ENCODE data around the gene RHBDL1. TPM values are rescaled to one million over a fixed set of nuclear protein-coding genes. Genes with fewer than 3 reads are reported as not detected.
A peak's percentile ranks its signal among the peaks of the same experiment; 100 is the strongest.

RHBDL1 gene
- total RNA-seq, 1 donor from 2014 or later = 3.0 TPM

- TF ChIP-seq CTCF (IDR thresholded peaks at IDR 0.05) = peak; percentile 44
- Mint-ChIP-seq H3K4me3 (ENCODE audit: unreplicated experiment) (peak within 1 kb of the TSS; percentile 77), H3K9me3 (ENCODE audit: low read depth) (no peaks in the 10 kb centered on the region), H3K36me3 (ENCODE audit: low read depth) (no peaks in the 10 kb centered on the region), H3K4me1 (ENCODE audit: low read depth) (peaks cover 17% of the 10 kb centered on the region), H3K27ac (ENCODE audit: unreplicated experiment) (peak within 1 kb of the TSS; percentile 80), H3K27me3 (ENCODE audit: low read depth) (no peaks in the 10 kb centered on the region)
- no peak for DNase-seq (ENCODE audit: low spot score)
Measured at GRCh38 chr16:720990-721764, 45.7 kb downstream of the RHBDL1 start, which contains the start of gene ANTKMT. Gene ANTKMT (plus strand): TSS chr16:721146. CDS start chr16:721275, 129 bp downstream.

GRCh38 chr16:721765-722540, 46.5 kb downstream of the RHBDL1 start:
- Mint-ChIP-seq H3K36me3 (ENCODE audit: low read depth) (no peaks in the 10 kb centered on the region), H3K9me3 (ENCODE audit: low read depth) (no peaks in the 10 kb centered on the region), H3K4me3 (ENCODE audit: unreplicated experiment) (peak overlapping the region; percentile 48), H3K27ac (ENCODE audit: unreplicated experiment) (peak overlapping the region; percentile 49), H3K27me3 (ENCODE audit: low read depth) (no peaks in the 10 kb centered on the region), H3K4me1 (ENCODE audit: low read depth) (peaks cover 17% of the 10 kb centered on the region)
- TF ChIP-seq CTCF (IDR thresholded peaks at IDR 0.05) = no peak
- DNase-seq (ENCODE audit: low spot score) = no peak

DNA sequence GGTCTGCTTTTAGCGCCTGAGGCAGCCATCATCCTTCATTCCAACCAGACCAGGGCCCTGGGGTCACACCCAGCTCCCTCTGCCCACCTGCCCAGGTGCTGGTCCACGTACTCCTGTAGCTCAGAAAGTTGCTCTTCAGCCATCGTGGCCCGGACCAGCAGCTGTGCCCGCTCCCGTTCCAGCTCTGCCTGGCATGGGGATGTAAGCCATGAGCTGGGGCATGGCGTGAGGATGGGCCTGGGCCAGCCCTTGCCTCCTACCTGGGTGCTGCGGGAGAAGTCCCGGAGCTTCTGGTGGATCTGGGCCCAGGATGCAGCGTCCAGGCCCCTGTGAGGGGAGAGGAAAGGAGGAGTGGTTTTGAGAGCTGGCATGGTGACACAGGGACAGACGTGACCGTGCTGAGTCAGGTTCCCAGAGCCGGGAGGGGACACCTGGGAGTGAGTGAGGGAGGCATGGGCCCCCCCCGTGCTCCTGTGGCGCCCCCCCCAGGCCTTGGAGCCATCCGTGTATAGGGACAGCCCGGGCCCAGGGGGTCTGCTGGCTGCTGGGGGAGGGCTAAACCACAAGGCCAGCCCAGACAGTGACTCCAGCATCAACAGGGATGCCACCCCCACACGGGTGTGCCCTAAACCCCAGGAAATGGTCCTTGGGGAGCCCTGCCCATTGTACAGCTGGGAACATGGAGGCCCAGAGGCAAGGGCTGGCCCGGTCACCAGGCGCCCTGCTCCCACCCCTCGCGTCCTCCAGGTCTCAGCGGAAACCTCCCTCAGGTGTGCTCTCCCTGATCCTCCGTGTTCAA, 47.6 kb downstream of the RHBDL1 start:
- no peaks in the 10 kb centered on the region for H3K36me3 Mint-ChIP-seq (ENCODE audit: low read depth)
- no peak for DNase-seq (ENCODE audit: low spot score)
- no peaks in the 10 kb centered on the region for H3K9me3 Mint-ChIP-seq (ENCODE audit: low read depth)
- H3K4me1 Mint-ChIP-seq (ENCODE audit: low read depth) = peaks cover 17% of the 10 kb centered on the region
- no peaks in the 10 kb centered on the region for H3K27me3 Mint-ChIP-seq (ENCODE audit: low read depth)
- no peak for TF ChIP-seq CTCF (IDR thresholded peaks at IDR 0.05)
- no peak overlapping the region for H3K4me3 Mint-ChIP-seq (ENCODE audit: unreplicated experiment)
- H3K27ac Mint-ChIP-seq (ENCODE audit: unreplicated experiment) = no peak overlapping the region

- DNase-seq (ENCODE audit: low spot score) = no peak
- no peaks in the 10 kb centered on the region for H3K27me3 Mint-ChIP-seq (ENCODE audit: low read depth)
- TF ChIP-seq CTCF (IDR thresholded peaks at IDR 0.05) = no peak
- H3K36me3 Mint-ChIP-seq (ENCODE audit: low read depth) = no peaks in the 10 kb centered on the region
- no peak overlapping the region for H3K27ac Mint-ChIP-seq (ENCODE audit: unreplicated experiment)
- peaks cover 17% of the 10 kb centered on the region for H3K4me1 Mint-ChIP-seq (ENCODE audit: low read depth)
- H3K4me3 Mint-ChIP-seq (ENCODE audit: unreplicated experiment) = no peak overlapping the region
- H3K9me3 Mint-ChIP-seq (ENCODE audit: low read depth) = no peaks in the 10 kb centered on the region
Measured at GRCh38 chr16:723695-724094, 48.2 kb downstream of the RHBDL1 start.
